SU-DHL-6 (cell line): ENCODE data around the gene CELSR3.

Experiments used
- H2AFZ ChIP-seq: fragments of 200-600 bp; sonication (generic); 2 replicates; pipeline ENCODE4 v1.6.1; 2014; ENCODE audit warnings: low read depth, mild to moderate bottlenecking, moderate library complexity, mixed read lengths, antibody characterized with exemption, low read length; ENCODE audit not compliant: severe bottlenecking
- H3F3A ChIP-seq: fragments of 200-600 bp; shearing (Covaris generic); 2 replicates; pipeline ENCODE4 v1.6.0; 2016; ENCODE audit warnings: antibody characterized with exemption, mild to moderate bottlenecking; ENCODE audit not compliant: insufficient read depth
- H3K27ac ChIP-seq: fragments of 200-600 bp; sonication (generic); 2 replicates; pipeline ENCODE4 v1.5.1; 2016; ENCODE audit warnings: low read depth, mild to moderate bottlenecking, low read length, moderate library complexity, mixed read lengths
- H3K27me3 ChIP-seq: fragments of 200-600 bp; sonication (generic), shearing (Covaris generic); 2 replicates; pipeline ENCODE4 v1.6.0; 2014; ENCODE audit warnings: mild to moderate bottlenecking, low read length
- H3K36me3 ChIP-seq: fragments of 200-600 bp; sonication (generic); 2 replicates; pipeline ENCODE4 v1.6.1; 2014; ENCODE audit warnings: mild to moderate bottlenecking, low read length, mixed read lengths
- H3K4me2 ChIP-seq: fragments of 300-600, 200-600 bp; shearing (Covaris generic), sonication (generic); 2 replicates; pipeline ENCODE4 v1.6.0; 2014; ENCODE audit warnings: low read length, low read depth, mild to moderate bottlenecking; ENCODE audit not compliant: poor library complexity, severe bottlenecking
- H3K4me3 ChIP-seq: fragments of 200-600 bp; sonication (generic); 2 replicates; pipeline ENCODE4 v1.5.1; 2014; ENCODE audit warnings: antibody characterized with exemption, low read length, mild to moderate bottlenecking, mixed read lengths; ENCODE audit not compliant: insufficient read depth, poor library complexity, severe bottlenecking
- H3K79me2 ChIP-seq: fragments of 200-600 bp; sonication (generic); 2 replicates; pipeline ENCODE4 v1.6.1; 2014; ENCODE audit warnings: mild to moderate bottlenecking, low read length, moderate library complexity; ENCODE audit not compliant: insufficient read depth
- H3K9ac ChIP-seq: fragments of 200-600 bp; sonication (generic); 2 replicates; pipeline ENCODE4 v1.7.0; 2014; ENCODE audit warnings: mild to moderate bottlenecking, low read length
- H3K9me2 ChIP-seq: fragments of 200-600 bp; sonication (generic); replicated peaks from 2 replicates; pipeline ENCODE4 v1.6.1; 2014; ENCODE audit warnings: low read length; ENCODE audit not compliant: insufficient read depth
- H3K9me3 ChIP-seq: fragments of 200-600 bp; sonication (generic); 2 replicates; pipeline ENCODE4 v1.6.1; 2014; ENCODE audit warnings: low read length, mixed read lengths; ENCODE audit not compliant: insufficient read depth
- H4K20me1 ChIP-seq: fragments of 200-600 bp; sonication (generic); 2 replicates; pipeline ENCODE4 v1.6.1; 2014; ENCODE audit warnings: low read depth, mild to moderate bottlenecking, antibody characterized with exemption, low read length, moderate library complexity, mixed read lengths
- EZH2phosphoT487 ChIP-seq: fragments of 200-600 bp; sonication (generic), shearing (Covaris generic); conservative IDR thresholded peaks from 2 replicates; pipeline ENCODE4 v1.6.1; 2018; ENCODE audit warnings: mild to moderate bottlenecking, antibody characterized with exemption, low read length, moderate library complexity, mixed read lengths
- TF ChIP-seq, protein P1 (sequence below): fragments of 200-600 bp; sonication (generic); IDR thresholded peaks from one replicate; pipeline ENCODE4 v1.5.1; 2017; ENCODE audit warnings: antibody characterized with exemption, mild to moderate bottlenecking, low read length, moderate library complexity; ENCODE audit not compliant: insufficient read depth, poor library complexity, severe bottlenecking

The CELSR3 gene

DNA sequence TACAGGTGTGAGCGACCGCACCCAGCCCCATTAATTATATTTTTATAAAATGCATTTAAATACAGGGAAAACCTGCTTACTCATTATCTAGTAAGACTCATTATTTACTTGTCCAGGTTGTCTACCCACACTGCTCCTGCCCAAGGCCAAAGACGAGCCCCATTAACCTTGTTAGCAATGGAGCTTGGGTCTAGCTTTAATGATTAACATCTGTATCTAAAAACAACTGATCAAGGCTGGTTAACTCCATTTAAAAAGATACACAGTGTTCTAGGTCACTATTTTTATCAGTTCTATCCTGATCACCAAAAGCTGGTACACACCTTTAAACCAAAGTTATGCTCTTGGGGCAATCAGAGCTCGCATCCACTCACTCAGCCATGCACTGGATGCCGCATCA is 33.5 kb upstream of the CELSR3 start:
- Histone ChIP-seq H3K79me2 (peaks cover 63% of the 10 kb centered on the region), H3K9ac (no peak overlapping the region), H3F3A (no peaks in the 10 kb centered on the region; the same call in 1 of the 2 replicates), H3K27me3 (no peaks in the 10 kb centered on the region), H3K9me3 (no peaks in the 10 kb centered on the region), H4K20me1 (peaks cover 10% of the 10 kb centered on the region), H2AFZ (no peak overlapping the region), H3K9me2 (no peaks in the 10 kb centered on the region), H3K36me3 (peaks cover 27% of the 10 kb centered on the region; the same call in 1 of the 2 replicates), H3K27ac (no peak overlapping the region), H3K4me3 (no peak overlapping the region), H3K4me2 (no peak overlapping the region)
- TF ChIP-seq, protein P1, sequence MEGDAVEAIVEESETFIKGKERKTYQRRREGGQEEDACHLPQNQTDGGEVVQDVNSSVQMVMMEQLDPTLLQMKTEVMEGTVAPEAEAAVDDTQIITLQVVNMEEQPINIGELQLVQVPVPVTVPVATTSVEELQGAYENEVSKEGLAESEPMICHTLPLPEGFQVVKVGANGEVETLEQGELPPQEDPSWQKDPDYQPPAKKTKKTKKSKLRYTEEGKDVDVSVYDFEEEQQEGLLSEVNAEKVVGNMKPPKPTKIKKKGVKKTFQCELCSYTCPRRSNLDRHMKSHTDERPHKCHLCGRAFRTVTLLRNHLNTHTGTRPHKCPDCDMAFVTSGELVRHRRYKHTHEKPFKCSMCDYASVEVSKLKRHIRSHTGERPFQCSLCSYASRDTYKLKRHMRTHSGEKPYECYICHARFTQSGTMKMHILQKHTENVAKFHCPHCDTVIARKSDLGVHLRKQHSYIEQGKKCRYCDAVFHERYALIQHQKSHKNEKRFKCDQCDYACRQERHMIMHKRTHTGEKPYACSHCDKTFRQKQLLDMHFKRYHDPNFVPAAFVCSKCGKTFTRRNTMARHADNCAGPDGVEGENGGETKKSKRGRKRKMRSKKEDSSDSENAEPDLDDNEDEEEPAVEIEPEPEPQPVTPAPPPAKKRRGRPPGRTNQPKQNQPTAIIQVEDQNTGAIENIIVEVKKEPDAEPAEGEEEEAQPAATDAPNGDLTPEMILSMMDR = no peak
- TF ChIP-seq EZH2phosphoT487 = no peak

DNA sequence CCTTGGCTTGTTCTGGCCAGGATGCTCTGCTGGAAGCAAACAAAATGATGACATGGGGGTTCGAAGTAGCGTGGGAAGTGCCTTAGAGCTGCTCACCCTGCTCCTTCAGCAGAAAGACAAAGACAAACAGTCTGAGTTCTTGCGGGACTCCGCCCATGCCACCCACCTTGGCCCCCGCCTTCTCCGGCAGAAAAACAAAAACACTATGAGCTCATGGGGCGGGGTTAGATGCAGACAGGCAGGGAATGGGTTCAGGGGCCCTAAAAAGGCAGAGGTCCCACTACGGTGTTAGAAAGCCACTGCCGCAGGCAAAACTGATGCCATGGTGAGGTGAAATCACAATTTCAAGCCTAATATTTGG is 32.7 kb upstream of the CELSR3 start:
- no peak for TF ChIP-seq EZH2phosphoT487
- TF ChIP-seq, protein P1 = no peak
- peaks cover 10% of the 10 kb centered on the region for H4K20me1 ChIP-seq
- no peak overlapping the region for H3K9ac ChIP-seq
- H3K79me2 ChIP-seq = peaks cover 55% of the 10 kb centered on the region
- H3K27me3 ChIP-seq = no peaks in the 10 kb centered on the region
- no peak overlapping the region for H2AFZ ChIP-seq
- no peaks in the 10 kb centered on the region for H3K9me3 ChIP-seq
- H3K36me3 ChIP-seq = peaks cover 31% of the 10 kb centered on the region; the same call in 1 of the 2 replicates
- H3K9me2 ChIP-seq = no peaks in the 10 kb centered on the region
- no peak overlapping the region for H3K27ac ChIP-seq
- H3K4me2 ChIP-seq = no peak overlapping the region
- H3F3A ChIP-seq = no peaks in the 10 kb centered on the region; the same call in 1 of the 2 replicates
- no peak overlapping the region for H3K4me3 ChIP-seq

DNA sequence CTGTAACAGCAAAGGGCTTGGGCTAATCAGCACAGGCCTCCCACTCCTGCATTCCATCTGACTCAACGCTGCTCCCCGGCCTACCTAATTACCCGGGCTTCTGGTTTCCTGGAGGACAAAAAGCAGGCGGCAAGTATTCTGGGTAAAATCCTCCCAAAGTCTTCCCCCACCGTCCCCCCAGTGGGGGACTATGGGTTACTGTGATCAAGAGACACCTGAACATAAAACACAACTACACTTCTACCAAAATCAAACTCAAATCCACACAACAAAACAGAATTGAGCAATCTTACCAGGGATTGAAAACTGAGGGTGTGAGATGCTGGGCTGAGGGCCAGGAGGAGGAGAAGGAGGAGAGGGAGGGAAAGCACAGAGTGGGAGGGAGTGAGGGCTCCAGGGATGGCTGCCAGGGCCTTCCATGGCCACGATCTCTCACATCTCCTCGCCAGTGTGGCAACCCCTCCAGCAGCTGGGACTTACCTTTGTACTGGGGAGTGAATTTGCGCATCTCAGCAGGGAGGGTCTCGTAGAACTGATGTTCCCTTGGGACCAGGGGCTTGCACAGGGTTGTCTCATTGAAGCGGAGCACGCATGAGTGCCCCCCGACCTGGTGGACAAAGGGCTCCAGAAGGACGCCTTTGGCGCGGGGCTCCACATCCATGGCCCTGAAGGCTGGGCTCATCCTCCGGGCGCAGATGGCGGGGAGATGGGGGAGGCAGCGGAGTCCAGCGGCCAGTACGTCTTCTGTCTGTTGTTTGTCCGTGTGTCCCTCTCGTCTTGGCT is 32.1 kb upstream of the CELSR3 start:
- TF ChIP-seq, protein P1 = no peak
- no peak for TF ChIP-seq EZH2phosphoT487
- Histone ChIP-seq H3F3A (no peaks in the 10 kb centered on the region; the same call in 1 of the 2 replicates), H3K36me3 (peaks cover 31% of the 10 kb centered on the region; the same call in 1 of the 2 replicates), H3K27me3 (no peaks in the 10 kb centered on the region), H4K20me1 (peaks cover 10% of the 10 kb centered on the region), H3K9ac (no peak overlapping the region), H3K4me3 (no peak overlapping the region), H2AFZ (no peak overlapping the region), H3K79me2 (peaks cover 49% of the 10 kb centered on the region), H3K4me2 (no peak overlapping the region), H3K9me3 (no peaks in the 10 kb centered on the region), H3K27ac (no peak overlapping the region), H3K9me2 (no peaks in the 10 kb centered on the region)
